HEK293 (cell line): ENCODE measurements around the gene ZNF503.

Source experiments
- CTCF ChIA-PET: fragments of 350-600 bp; formaldehyde crosslinking; extraction: SDS; loops from one replicate; lab custom pipeline; 2021; ENCODE audit warnings: antibody characterized with exemption; lab: Yijun Ruan, JAX
- POLR2A ChIA-PET: fragments of 300-600 bp; formaldehyde crosslinking; extraction: SDS; loops from one replicate; lab custom pipeline; 2020; ENCODE audit warnings: antibody characterized with exemption, inconsistent platforms; lab: Yijun Ruan, JAX
- H3K27ac ChIP-seq: fragments of 200-500 bp; sonication (Bioruptor generic); 2 replicates; pipeline ENCODE4 v1.5.1; 2014; ENCODE audit warnings: low read depth, low read length, control low read depth, inconsistent platforms; ENCODE audit errors: extremely low read depth
- H3K36me3 ChIP-seq, 2 experiments: fragments of 200-500 bp in 1 of 2; sonication (Bioruptor generic) in 1 of 2; 1 replicate in 1 of 2; 2 replicates in 1 of 2; pipeline ENCODE4 v1.5.1; 2014 to 2017; ENCODE audit warnings: inconsistent platforms in 2 of 2, low read length in 2 of 2; ENCODE audit not compliant: control insufficient read depth in 2 of 2, insufficient read depth in 1 of 2
- H3K4me1 ChIP-seq: fragments of 200-500 bp; sonication (Bioruptor generic); 2 replicates; pipeline ENCODE4 v1.5.1; 2014; ENCODE audit warnings: mild to moderate bottlenecking, low read length, inconsistent platforms; ENCODE audit not compliant: control insufficient read depth, insufficient read depth
- H3K4me3 ChIP-seq: 2 replicates; pipeline ENCODE4 v1.5.1; 2011; ENCODE audit warnings: low read depth, mild to moderate bottlenecking, control low read depth, low read length, moderate library complexity
- H3K9me3 ChIP-seq: fragments of 200-500 bp; sonication (Bioruptor generic); 2 replicates; pipeline ENCODE4 v1.5.1; 2014; ENCODE audit warnings: low read depth, low read length, inconsistent platforms; ENCODE audit not compliant: control insufficient read depth, insufficient read depth
- EGR2 ChIP-seq: fragments of 450-650 bp; formaldehyde crosslinking; IDR thresholded peaks from 2 replicates; pipeline ENCODE4 v1.5.1; 2016; ENCODE audit warnings: low read depth, missing biosample characterization, missing genetic modification characterization
- GLIS1 ChIP-seq: fragments of 450-650 bp; formaldehyde crosslinking; IDR thresholded peaks from 2 replicates; pipeline ENCODE4 v1.5.1; 2016; ENCODE audit warnings: missing biosample characterization, missing genetic modification characterization
- HOXA7 ChIP-seq: sonication (generic); formaldehyde crosslinking; IDR thresholded peaks from 2 replicates; pipeline ENCODE4 v1.8.1; 2022; ENCODE audit warnings: missing genetic modification reagents, borderline replicate concordance
- OSR2 ChIP-seq: fragments of 450-650 bp; formaldehyde crosslinking; IDR thresholded peaks from 2 replicates; pipeline ENCODE4 v1.5.1; 2016; ENCODE audit warnings: missing biosample characterization, missing genetic modification characterization
- TSHZ1 ChIP-seq: fragments of 450-650 bp; formaldehyde crosslinking; IDR thresholded peaks from 2 replicates; pipeline ENCODE4 v1.5.1; 2016; ENCODE audit warnings: missing biosample characterization, missing genetic modification characterization, borderline replicate concordance
- ZFHX2 ChIP-seq: fragments of 450-650 bp; formaldehyde crosslinking; conservative IDR thresholded peaks from 2 replicates; pipeline ENCODE4 v1.5.1; 2016; ENCODE audit warnings: missing biosample characterization, missing genetic modification characterization
- ZFP41 ChIP-seq: fragments of 450-650 bp; formaldehyde crosslinking; IDR thresholded peaks from 2 replicates; pipeline ENCODE4 v1.5.1; 2016; ENCODE audit warnings: missing biosample characterization, missing genetic modification characterization, borderline replicate concordance
- ZNF121 ChIP-seq: fragments of 450-650 bp; formaldehyde crosslinking; IDR thresholded peaks from 2 replicates; pipeline ENCODE4 v1.5.1; 2016; ENCODE audit warnings: missing biosample characterization, missing genetic modification characterization
- ZNF140 ChIP-seq: fragments of 450-650 bp; formaldehyde crosslinking; IDR thresholded peaks from 2 replicates; pipeline ENCODE4 v1.5.1; 2016; ENCODE audit warnings: missing biosample characterization, missing genetic modification characterization
- ZNF169 ChIP-seq: fragments of 450-650 bp; formaldehyde crosslinking; IDR thresholded peaks from 2 replicates; pipeline ENCODE4 v1.5.1; 2016; ENCODE audit warnings: missing biosample characterization, missing genetic modification characterization
- ZNF335 ChIP-seq: fragments of 450-650 bp; formaldehyde crosslinking; conservative IDR thresholded peaks from 2 replicates; pipeline ENCODE4 v1.5.1; 2016; ENCODE audit warnings: missing biosample characterization, missing genetic modification characterization
- ZNF501 ChIP-seq: fragments of 450-650 bp; formaldehyde crosslinking; IDR thresholded peaks from 2 replicates; pipeline ENCODE4 v1.5.1; 2016; ENCODE audit warnings: missing biosample characterization, missing genetic modification characterization
- ZNF510 ChIP-seq: fragments of 450-650 bp; formaldehyde crosslinking; IDR thresholded peaks from 2 replicates; pipeline ENCODE4 v1.5.1; 2018; ENCODE audit warnings: mild to moderate bottlenecking, missing genetic modification characterization, missing biosample characterization; ENCODE audit not compliant: insufficient replicate concordance
- ZNF530 ChIP-seq: fragments of 450-650 bp; formaldehyde crosslinking; IDR thresholded peaks from 2 replicates; pipeline ENCODE4 v1.5.1; 2016; ENCODE audit warnings: low read depth, missing biosample characterization, missing genetic modification characterization
- ZNF544 ChIP-seq: fragments of 450-650 bp; formaldehyde crosslinking; IDR thresholded peaks from 2 replicates; pipeline ENCODE4 v1.5.0; 2017; ENCODE audit warnings: missing biosample characterization, missing genetic modification characterization
- ZNF596 ChIP-seq: fragments of 450-650 bp; IDR thresholded peaks from 2 replicates; pipeline ENCODE4 v1.5.0; 2018; ENCODE audit warnings: missing biosample characterization, mild to moderate bottlenecking, missing genetic modification characterization, moderate library complexity
- ZNF610 ChIP-seq: fragments of 450-650 bp; formaldehyde crosslinking; IDR thresholded peaks from 2 replicates; pipeline ENCODE4 v1.5.1; 2016; ENCODE audit warnings: missing biosample characterization, missing genetic modification characterization, borderline replicate concordance
- ZNF792 ChIP-seq: fragments of 450-650 bp; formaldehyde crosslinking; IDR thresholded peaks from 2 replicates; pipeline ENCODE4 v1.5.1; 2016; ENCODE audit warnings: missing biosample characterization, missing genetic modification characterization
- ZSCAN23 ChIP-seq: fragments of 450-650 bp; formaldehyde crosslinking; IDR thresholded peaks from 2 replicates; pipeline ENCODE4 v1.5.1; 2016; ENCODE audit warnings: missing biosample characterization, missing genetic modification characterization
- TF ChIP-seq, protein P1 (sequence below): fragments of 450-650 bp; formaldehyde crosslinking; IDR thresholded peaks from 2 replicates; pipeline ENCODE4 v1.5.1; 2016; ENCODE audit warnings: missing biosample characterization, missing genetic modification characterization
- TF ChIP-seq, protein P2 (sequence below): fragments of 450-650 bp; formaldehyde crosslinking; IDR thresholded peaks from 2 replicates; pipeline ENCODE4 v1.5.1; 2016; ENCODE audit warnings: missing biosample characterization, missing genetic modification characterization

Gene ZNF503

GRCh38 chr10:75378379-75378778 lies 23.2 kb downstream of the ZNF503 start:
- ChIA-PET CTCF (interaction anchor here (3.2 kb wide), 1 partner anchor 17 kb away, joined by 11 read pairs; no protein-coding TSS in a partner anchor), POLR2A (no interaction called here)
- H3K4me3 ChIP-seq: no peak overlapping the region
- H3K9me3 ChIP-seq: no peaks in the 10 kb centered on the region
- H3K4me1 ChIP-seq: peaks cover 11% of the 10 kb centered on the region
- no peaks in the 10 kb centered on the region for H3K36me3 ChIP-seq
- TF ChIP-seq ZNF140 (tag by site-specific recombination): no peak
- peak; percentile 39; the same call in 1 of the 2 replicates for TF ChIP-seq EGR2 (tag by site-specific recombination)
- peak; percentile 69 for TF ChIP-seq ZFHX2 (tag by site-specific recombination)
- TF ChIP-seq ZNF335 (tag by site-specific recombination): peak; percentile 34
- peak overlapping the region; percentile 56 for H3K27ac ChIP-seq

DNA sequence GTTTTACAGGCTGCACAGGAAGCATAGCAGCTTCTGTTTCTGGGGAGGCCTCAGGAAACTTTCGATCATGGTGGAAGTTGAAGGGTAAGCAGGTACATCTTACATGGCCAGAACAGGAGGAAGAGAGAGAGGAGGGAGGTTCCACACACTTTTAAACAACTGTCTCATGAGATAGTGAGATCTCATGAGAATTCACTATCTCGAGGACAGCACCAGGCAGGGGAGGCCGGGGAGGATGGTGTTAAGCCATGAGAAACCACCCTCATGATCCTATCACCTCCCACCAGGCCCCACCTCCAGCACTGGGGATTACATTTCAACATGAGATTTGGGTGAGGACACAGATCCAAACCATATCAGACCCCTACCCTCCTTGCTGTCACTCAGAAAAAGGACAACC lies 23.7 kb downstream of the ZNF503 start:
- H3K4me1 ChIP-seq: peaks cover 11% of the 10 kb centered on the region
- CTCF ChIA-PET: no interaction called here
- H3K36me3 ChIP-seq: no peaks in the 10 kb centered on the region
- TF ChIP-seq GLIS1 (peak; percentile 41), OSR2 (0 out of 2 replicates have a peak, but pooled peaks have one; percentile 24), ZNF121 (tag by site-specific recombination) (no peak), ZNF169 (tag by site-specific recombination) (no peak)
- POLR2A ChIA-PET: no interaction called here
- H3K27ac ChIP-seq: no peak overlapping the region
- H3K9me3 ChIP-seq: no peaks in the 10 kb centered on the region
- no peak overlapping the region for H3K4me3 ChIP-seq

- Histone ChIP-seq H3K4me1 (peaks cover 11% of the 10 kb centered on the region), H3K9me3 (no peaks in the 10 kb centered on the region), H3K4me3 (no peak overlapping the region), H3K36me3 (no peaks in the 10 kb centered on the region), H3K27ac (no peak overlapping the region)
- ChIA-PET POLR2A (no interaction called here), CTCF (interaction anchor here (0.6 kb wide), 1 partner anchor 22 kb away, joined by 3 read pairs; no protein-coding TSS in a partner anchor)
- no peak for TF ChIP-seq ZNF792 (tag by site-specific recombination)
- no peak for TF ChIP-seq ZNF501 (tag by site-specific recombination)
- no peak for TF ChIP-seq ZNF510 (tag by site-specific recombination)
- TF ChIP-seq ZNF121 (tag by site-specific recombination): no peak
- TF ChIP-seq, protein P1, sequence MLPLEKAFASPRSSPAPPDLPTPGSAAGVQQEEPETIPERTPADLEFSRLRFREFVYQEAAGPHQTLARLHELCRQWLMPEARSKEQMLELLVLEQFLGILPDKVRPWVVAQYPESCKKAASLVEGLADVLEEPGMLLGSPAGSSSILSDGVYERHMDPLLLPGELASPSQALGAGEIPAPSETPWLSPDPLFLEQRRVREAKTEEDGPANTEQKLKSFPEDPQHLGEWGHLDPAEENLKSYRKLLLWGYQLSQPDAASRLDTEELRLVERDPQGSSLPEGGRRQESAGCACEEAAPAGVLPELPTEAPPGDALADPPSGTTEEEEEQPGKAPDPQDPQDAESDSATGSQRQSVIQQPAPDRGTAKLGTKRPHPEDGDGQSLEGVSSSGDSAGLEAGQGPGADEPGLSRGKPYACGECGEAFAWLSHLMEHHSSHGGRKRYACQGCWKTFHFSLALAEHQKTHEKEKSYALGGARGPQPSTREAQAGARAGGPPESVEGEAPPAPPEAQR (tag by site-specific recombination): no peak
Measured at GRCh38 chr10:75375838-75376237, 25.7 kb downstream of the ZNF503 start.

- Histone ChIP-seq H3K36me3 (no peaks in the 10 kb centered on the region), H3K27ac (no peak overlapping the region), H3K9me3 (no peaks in the 10 kb centered on the region), H3K4me1 (no peaks in the 10 kb centered on the region), H3K4me3 (no peak overlapping the region)
- ChIA-PET CTCF (no interaction called here), POLR2A (no interaction called here)
- TF ChIP-seq TSHZ1 (no peak), ZNF544 (tag by site-specific recombination) (no peak), ZNF596 (tag by site-specific recombination) (no peak), ZSCAN23 (tag by site-specific recombination) (no peak), ZFP41 (tag by site-specific recombination) (no peak), ZNF610 (tag by site-specific recombination) (no peak), HOXA7 (CRISPR knock-in tag) (no peak), ZNF530 (no peak)
- TF ChIP-seq, protein P2, sequence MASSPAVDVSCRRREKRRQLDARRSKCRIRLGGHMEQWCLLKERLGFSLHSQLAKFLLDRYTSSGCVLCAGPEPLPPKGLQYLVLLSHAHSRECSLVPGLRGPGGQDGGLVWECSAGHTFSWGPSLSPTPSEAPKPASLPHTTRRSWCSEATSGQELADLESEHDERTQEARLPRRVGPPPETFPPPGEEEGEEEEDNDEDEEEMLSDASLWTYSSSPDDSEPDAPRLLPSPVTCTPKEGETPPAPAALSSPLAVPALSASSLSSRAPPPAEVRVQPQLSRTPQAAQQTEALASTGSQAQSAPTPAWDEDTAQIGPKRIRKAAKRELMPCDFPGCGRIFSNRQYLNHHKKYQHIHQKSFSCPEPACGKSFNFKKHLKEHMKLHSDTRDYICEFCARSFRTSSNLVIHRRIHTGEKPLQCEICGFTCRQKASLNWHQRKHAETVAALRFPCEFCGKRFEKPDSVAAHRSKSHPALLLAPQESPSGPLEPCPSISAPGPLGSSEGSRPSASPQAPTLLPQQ (tag by site-specific recombination): no peak
Measured at GRCh38 chr10:75371010-75371409, 30.6 kb downstream of the ZNF503 start.
